Nephron progenitor cell (in vitro differentiated cells): ENCODE results near the gene ARG2.
A peak's percentile ranks its signal among the peaks of the same experiment; 100 is the strongest.

Experiments
- DNase-seq: peaks from one replicate; pipeline ENCODE4 v3.0.0; 2021
- H3K27ac Mint-ChIP-seq: 2 replicates; pipeline ENCODE4 v1.8.0; 2021; ENCODE audit warnings: mild to moderate bottlenecking, moderate library complexity, mixed read lengths
- H3K27me3 Mint-ChIP-seq: 2 replicates; pipeline ENCODE4 v1.8.0; 2021; ENCODE audit warnings: mild to moderate bottlenecking, low read depth, mixed read lengths; ENCODE audit not compliant: poor library complexity
- H3K36me3 Mint-ChIP-seq: 2 replicates; pipeline ENCODE4 v1.8.0; 2021; ENCODE audit warnings: low read depth, mixed read lengths
- H3K4me1 Mint-ChIP-seq: 2 replicates; pipeline ENCODE4 v1.8.0; 2021; ENCODE audit warnings: mixed read lengths
- H3K4me3 Mint-ChIP-seq: 2 replicates; pipeline ENCODE4 v1.8.0; 2021; ENCODE audit warnings: mild to moderate bottlenecking, moderate library complexity, mixed read lengths
- H3K9me3 Mint-ChIP-seq: 2 replicates; pipeline ENCODE4 v1.8.0; 2021; ENCODE audit warnings: mild to moderate bottlenecking, moderate library complexity, mixed read lengths
- CTCF ChIP-seq: fragments of 200-600 bp; sonication (generic); IDR thresholded peaks from 2 replicates; pipeline ENCODE4 v1.5.0; 2021; ENCODE audit warnings: antibody characterized with exemption

The ARG2 gene

GRCh38 chr14:67577181-67577808 lies 42.4 kb upstream of the ARG2 start:
- no peak for TF ChIP-seq CTCF
- peaks cover 37% of the 10 kb centered on the region for H3K36me3 Mint-ChIP-seq
- DNase-seq, result no peak
- no peak overlapping the region for H3K4me3 Mint-ChIP-seq
- no peaks in the 10 kb centered on the region for H3K4me1 Mint-ChIP-seq
- H3K9me3 Mint-ChIP-seq, result no peaks in the 10 kb centered on the region
- H3K27me3 Mint-ChIP-seq, result no peaks in the 10 kb centered on the region
- no peak overlapping the region for H3K27ac Mint-ChIP-seq

GRCh38 chr14:67577909-67578749 lies 41.6 kb upstream of the ARG2 start:
- H3K9me3 Mint-ChIP-seq, result no peaks in the 10 kb centered on the region
- no peaks in the 10 kb centered on the region for H3K27me3 Mint-ChIP-seq
- DNase-seq, result no peak
- no peak overlapping the region for H3K4me3 Mint-ChIP-seq
- TF ChIP-seq CTCF, result no peak
- no peak overlapping the region for H3K27ac Mint-ChIP-seq
- H3K4me1 Mint-ChIP-seq, result no peaks in the 10 kb centered on the region
- peaks cover 37% of the 10 kb centered on the region for H3K36me3 Mint-ChIP-seq

GRCh38 chr14:67579040-67579439 lies 40.7 kb upstream of the ARG2 start:
- peaks cover 32% of the 10 kb centered on the region for H3K36me3 Mint-ChIP-seq
- H3K4me3 Mint-ChIP-seq, result no peak overlapping the region
- no peak for DNase-seq

GRCh38 chr14:67579636-67580035 lies 40.1 kb upstream of the ARG2 start:
- no peak for DNase-seq
- no peaks in the 10 kb centered on the region for H3K9me3 Mint-ChIP-seq
- H3K27me3 Mint-ChIP-seq, result no peaks in the 10 kb centered on the region
- no peak overlapping the region for H3K4me3 Mint-ChIP-seq
- no peak for TF ChIP-seq CTCF
- peak overlapping the region; percentile 26 for H3K27ac Mint-ChIP-seq
- H3K4me1 Mint-ChIP-seq, result no peaks in the 10 kb centered on the region
- H3K36me3 Mint-ChIP-seq, result peaks cover 32% of the 10 kb centered on the region

More at GRCh38 chr14:67579040-67579439, 40.7 kb upstream of the ARG2 start:
- no peaks in the 10 kb centered on the region for H3K9me3 Mint-ChIP-seq
- no peaks in the 10 kb centered on the region for H3K4me1 Mint-ChIP-seq
- TF ChIP-seq CTCF, result no peak
- no peaks in the 10 kb centered on the region for H3K27me3 Mint-ChIP-seq
- H3K27ac Mint-ChIP-seq, result no peak overlapping the region

- Mint-ChIP-seq H3K4me3 (no peak overlapping the region), H3K9me3 (no peaks in the 10 kb centered on the region), H3K36me3 (peaks cover 27% of the 10 kb centered on the region), H3K27ac (no peak overlapping the region), H3K4me1 (no peaks in the 10 kb centered on the region), H3K27me3 (no peaks in the 10 kb centered on the region)
- TF ChIP-seq CTCF, result no peak
- DNase-seq, result no peak
Measured at GRCh38 chr14:67580336-67581171, 39.2 kb upstream of the ARG2 start.
